HCT116 (cell line): ENCODE data around the gene CCDC116. TPM values are rescaled to one million over a fixed set of nuclear protein-coding genes. Genes with fewer than 3 reads are reported as not detected.

Source experiments
- ATAC-seq: fragments of 200-7000 bp; cut with Tn5 transposase; 2 replicates; pipeline ENCODE4 v1.9.1; 2020; ENCODE audit warnings: mild to moderate bottlenecking, moderate library complexity
- BruUV-seq: library from RNA; stranded (reverse); fragments of 400-500 nt; replicated peaks from 2 replicates; lab custom pipeline; 2021; lab: Mats Ljungman, UMichigan
- CTCF ChIA-PET: fragments of 300-600 bp; sonication (Branson Sonifier 250); formaldehyde crosslinking; loops from one replicate; lab custom pipeline; 2021; ENCODE audit warnings: antibody characterized with exemption; lab: Charles Lee
- POLR2A ChIA-PET: fragments of 300-600, 350-600 bp; sonication (Branson Sonifier 250); formaldehyde crosslinking; loops from one replicate; lab custom pipeline; 2021; ENCODE audit warnings: antibody characterized with exemption; lab: Charles Lee
- RAD21 ChIA-PET, 2 experiments: fragments of 300-600 bp; sonication (Branson Sonifier 250); formaldehyde crosslinking; loops; one replicate each; lab custom pipeline; 2023; ENCODE audit warnings: low total read pairs in 2 of 2; ENCODE audit not compliant: uncharacterized antibody in 2 of 2, unreplicated experiment in 2 of 2, low non-redundant PET in 1 of 2; lab: Charles Lee
- DNase-seq: peaks from one replicate; pipeline ENCODE4 v3.0.0-alpha.2; 2010; ENCODE audit warnings: low read depth, low spot score
- H2AFZ ChIP-seq: fragments of 200-600 bp; shearing (Covaris generic), sonication (generic); 2 replicates; pipeline ENCODE4 v1.6.1; 2017; ENCODE audit warnings: low read depth, mixed run types, mixed read lengths, antibody characterized with exemption, low read length; ENCODE audit not compliant: poor library complexity, severe bottlenecking
- H3K27ac ChIP-seq: 2 replicates; pipeline ENCODE4 v1.5.1; 2012; ENCODE audit warnings: low read depth, low read length
- H3K27me3 ChIP-seq: fragments of 200-600 bp; sonication (generic); 2 replicates; pipeline ENCODE4 v1.6.1; 2016; ENCODE audit warnings: mixed run types, low read length, mixed read lengths; ENCODE audit not compliant: insufficient read depth
- H3K36me3 ChIP-seq, 2 experiments: fragments of 200-500 bp in 1 of 2; fragments of 200-600 bp in 1 of 2; sonication (Bioruptor generic) in 1 of 2; sonication (generic) in 1 of 2; 2 replicates each; pipeline versions ENCODE4 v1.5.1 to v1.6.1; 2014 to 2016; ENCODE audit warnings: low read length in 2 of 2, inconsistent platforms in 1 of 2, mixed read lengths in 1 of 2, mixed run types in 1 of 2; ENCODE audit not compliant: insufficient read depth in 2 of 2, control insufficient read depth in 1 of 2
- H3K4me1 ChIP-seq, 2 experiments: fragments of 200-600 bp in 1 of 2; sonication (generic) in 1 of 2; 2 replicates each; pipeline versions ENCODE4 v1.5.1 to v1.6.1; 2012 to 2017; ENCODE audit warnings: low read length in 2 of 2, inconsistent platforms in 1 of 2, mild to moderate bottlenecking in 1 of 2, mixed read lengths in 1 of 2, mixed run types in 1 of 2, moderate library complexity in 1 of 2; ENCODE audit not compliant: insufficient read depth in 2 of 2, control insufficient read depth in 1 of 2
- H3K4me2 ChIP-seq: fragments of 200-600 bp; sonication (generic); 2 replicates; pipeline ENCODE4 v1.6.1; 2017; ENCODE audit warnings: mixed run types, low read length, mixed read lengths
- H3K4me3 ChIP-seq, 2 experiments: fragments of 200-600 bp in 1 of 2; sonication (generic) in 1 of 2; replicated peaks in 1 of 2; 2 replicates each; pipeline ENCODE4 v1.5.1; 2011 to 2016; ENCODE audit warnings: low read length in 2 of 2, control low read depth in 1 of 2, low read depth in 1 of 2, mild to moderate bottlenecking in 1 of 2, mixed read lengths in 1 of 2, mixed run types in 1 of 2
- H3K79me2 ChIP-seq: fragments of 200-600 bp; sonication (generic); 2 replicates; pipeline ENCODE4 v1.6.1; 2017; ENCODE audit warnings: mild to moderate bottlenecking, mixed run types, low read length, moderate library complexity, mixed read lengths; ENCODE audit not compliant: insufficient read depth
- H3K9ac ChIP-seq: fragments of 200-600 bp; sonication (generic); 2 replicates; pipeline ENCODE4 v1.6.1; 2016; ENCODE audit warnings: low read length, mixed read lengths
- H3K9me2 ChIP-seq: fragments of 200-600 bp; sonication (generic), shearing (Covaris generic); 2 replicates; pipeline ENCODE4 v1.6.1; 2017; ENCODE audit warnings: mixed run types, mild to moderate bottlenecking, moderate library complexity; ENCODE audit not compliant: insufficient read depth
- H3K9me3 ChIP-seq, 2 experiments: fragments of 200-500 bp in 1 of 2; fragments of 200-600 bp in 1 of 2; sonication (Bioruptor generic) in 1 of 2; sonication (generic) in 1 of 2; 2 replicates each; pipeline ENCODE4 v1.6.1; 2014 to 2017; ENCODE audit warnings: low read length in 2 of 2, mixed read lengths in 2 of 2, inconsistent platforms in 1 of 2, low read depth in 1 of 2, mild to moderate bottlenecking in 1 of 2, mixed run types in 1 of 2, moderate library complexity in 1 of 2; ENCODE audit not compliant: control insufficient read depth in 1 of 2, insufficient read depth in 1 of 2
- H4K20me1 ChIP-seq: fragments of 200-600 bp; sonication (generic), shearing (Covaris generic); 2 replicates; pipeline ENCODE4 v1.6.1; 2017; ENCODE audit warnings: mixed run types, mild to moderate bottlenecking, moderate library complexity; ENCODE audit not compliant: insufficient read depth
- CBX3 ChIP-seq: IDR thresholded peaks from 2 replicates; pipeline ENCODE4 v1.6.1; 2012; ENCODE audit warnings: low read depth
- ELF1 ChIP-seq: IDR thresholded peaks from 2 replicates; pipeline ENCODE4 v1.6.1; 2012; ENCODE audit warnings: low read depth, borderline replicate concordance
- POLR2AphosphoS5 ChIP-seq: IDR thresholded peaks from 2 replicates; pipeline ENCODE4 v1.6.1; 2011; ENCODE audit warnings: mild to moderate bottlenecking, low read depth, low read length, moderate library complexity
- SRF ChIP-seq: IDR thresholded peaks from 2 replicates; pipeline ENCODE4 v1.6.1; 2012; ENCODE audit warnings: low read depth
- intact Hi-C: fragments of 100-400 bp; cut with micrococcal nuclease; formaldehyde crosslinking; loops from 2 replicates; pipeline ENCODE4 v1.10.0; 2022
- total RNA-seq: library from RNA; stranded (reverse); gene quantifications from one replicate; pipeline ENCODE4 v1.2.1, GENCODE V29; 2021; ENCODE audit not compliant: unreplicated experiment

The CCDC116 gene
- total RNA-seq, 1 experiment from 2014 or later, result 0.66 TPM

DNA sequence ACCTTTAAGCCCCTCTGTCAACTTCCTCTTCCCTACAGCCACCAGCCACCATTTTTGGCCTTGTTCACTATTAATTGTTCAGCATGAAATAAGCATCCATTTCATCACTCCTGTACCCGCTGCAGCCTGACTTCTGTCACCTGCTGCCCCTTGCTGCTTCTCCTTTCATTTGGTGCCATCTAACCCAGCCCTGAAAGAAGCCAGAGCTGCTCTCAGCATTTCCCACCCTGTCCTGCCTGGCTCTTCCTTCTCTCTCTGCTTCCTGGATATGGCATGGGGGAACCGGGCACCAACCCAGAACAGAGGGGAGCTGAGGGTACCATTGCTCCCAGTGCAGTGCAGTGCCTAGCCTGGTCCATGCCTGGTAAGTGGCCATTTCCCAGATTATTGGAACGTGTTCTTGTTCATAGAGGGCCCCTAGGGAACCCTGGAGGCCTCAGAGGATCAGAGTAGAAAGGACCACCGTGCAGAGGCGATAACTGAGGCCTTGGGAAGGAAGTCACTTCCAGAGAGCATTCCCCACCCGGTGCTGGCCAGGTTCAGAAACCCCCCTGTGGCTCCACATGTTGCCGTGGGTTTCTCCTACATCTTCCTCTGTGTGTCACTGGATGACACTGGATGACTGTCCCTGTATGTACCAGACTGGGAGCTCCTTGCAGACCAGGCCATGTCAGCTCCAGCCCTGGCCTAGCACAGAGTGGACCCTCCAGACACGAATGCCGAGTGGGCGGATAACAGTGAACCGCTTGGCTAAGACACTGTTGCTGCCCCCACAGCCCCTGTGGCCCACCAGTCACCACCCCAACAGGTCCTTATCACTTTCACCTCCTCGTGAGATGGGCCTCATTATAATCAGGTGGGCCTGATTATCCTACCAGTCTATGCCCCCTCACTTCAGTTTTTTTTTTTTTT, 7.4 kb upstream of the CCDC116 start:
- DNase-seq (no peak), ATAC-seq (no peak)
- Histone ChIP-seq H3K36me3 (peaks cover 0 to 33% of the 10 kb centered on the region in 2 experiments; a peak in 1 of 4 replicates), H2AFZ (no peak overlapping the region), H3K79me2 (peaks cover 73% of the 10 kb centered on the region), H3K4me3 (no peak overlapping the region), H3K4me1 (peaks cover 5 to 30% of the 10 kb centered on the region in 2 experiments), H3K9me2 (no peaks in the 10 kb centered on the region), H3K9me3 (no peaks in the 10 kb centered on the region), H4K20me1 (no peaks in the 10 kb centered on the region), H3K9ac (no peak overlapping the region), H3K27ac (peak overlapping the region; percentile 26; the same call in 1 of the 2 replicates), H3K27me3 (no peaks in the 10 kb centered on the region), H3K4me2 (no peak overlapping the region)
- POLR2A ChIA-PET, result no interaction called here
- peak; percentile 23; the same call in 1 of the 2 replicates for TF ChIP-seq POLR2AphosphoS5
- no peak for TF ChIP-seq SRF
- CTCF ChIA-PET, result interaction anchor here (0.5 to 3.2 kb wide), 5 partner anchors 17 to 1207 kb away, joined by 3 to 16 read pairs (median 3); partner anchors contain the start of gene SDF2L1
- RAD21 ChIA-PET, result no interaction called here
- intact Hi-C loops, result no loop called here
- no TSS peak for BruUV-seq

DNA sequence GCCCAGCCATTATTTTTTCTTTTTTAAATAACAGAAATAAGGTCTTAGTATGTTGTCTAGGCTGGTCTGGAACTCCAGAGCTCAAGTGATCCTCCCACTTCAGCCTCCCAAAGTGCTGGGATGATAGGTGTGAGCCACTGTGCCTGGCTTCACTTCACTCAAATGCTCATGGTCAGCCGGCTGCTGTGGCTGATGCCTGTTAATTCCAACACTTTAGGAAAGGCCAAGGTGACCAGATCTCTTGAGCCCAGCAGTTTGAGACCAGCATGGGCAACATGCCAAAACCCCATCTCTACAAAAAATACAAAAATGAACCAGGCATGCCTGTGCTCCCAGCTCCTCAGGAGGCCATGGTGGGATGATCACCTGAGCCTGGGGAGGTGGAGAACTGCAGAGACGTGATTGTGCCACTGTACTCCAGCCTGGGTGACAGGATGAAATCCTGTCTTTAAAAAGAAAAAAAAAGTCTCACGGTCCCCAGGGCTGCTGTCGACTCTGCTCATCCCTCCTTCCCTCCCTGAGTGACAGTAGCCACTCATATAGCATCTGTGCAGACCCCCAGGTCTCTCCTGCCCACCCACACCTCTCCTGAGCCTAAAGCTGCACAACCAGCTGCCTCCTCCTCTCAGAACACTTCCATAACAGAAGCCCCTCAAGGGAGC, 6.4 kb upstream of the CCDC116 start:
- ATAC-seq (no peak), DNase-seq (no peak)
- Histone ChIP-seq H3K27me3 (no peaks in the 10 kb centered on the region), H2AFZ (no peak overlapping the region), H3K9ac (no peak overlapping the region), H3K4me1 (peaks cover 9 to 34% of the 10 kb centered on the region in 2 experiments), H3K9me2 (no peaks in the 10 kb centered on the region), H3K4me2 (no peak overlapping the region), H3K79me2 (peaks cover 62% of the 10 kb centered on the region), H3K27ac (peak overlapping the region; percentile 19; the same call in 1 of the 2 replicates), H3K4me3 (no peak overlapping the region), H3K36me3 (peaks cover 0 to 33% of the 10 kb centered on the region in 2 experiments; a peak in 1 of 4 replicates), H3K9me3 (no peaks in the 10 kb centered on the region), H4K20me1 (no peaks in the 10 kb centered on the region)
- ChIA-PET POLR2A (no interaction called here), RAD21 (no interaction called here), CTCF (interaction anchor here (1.0 kb wide), 1 partner anchor 11 kb away, joined by 4 read pairs; no protein-coding TSS in a partner anchor)
- intact Hi-C loops, result no loop called here
- no TSS peak for BruUV-seq
- TF ChIP-seq CBX3 (no peak), SRF (no peak), ELF1 (no peak), POLR2AphosphoS5 (peak; percentile 38; the same call in 1 of the 2 replicates)
